ENCODE data around the gene U2AF1L4. TPM values are rescaled to one million over a fixed set of nuclear protein-coding genes. Genes with fewer than 3 reads are reported as not detected.

U2AF1L4 gene
- polyA plus RNA-seq, 1 donor from 2014 or later = 57.0 TPM

DNA sequence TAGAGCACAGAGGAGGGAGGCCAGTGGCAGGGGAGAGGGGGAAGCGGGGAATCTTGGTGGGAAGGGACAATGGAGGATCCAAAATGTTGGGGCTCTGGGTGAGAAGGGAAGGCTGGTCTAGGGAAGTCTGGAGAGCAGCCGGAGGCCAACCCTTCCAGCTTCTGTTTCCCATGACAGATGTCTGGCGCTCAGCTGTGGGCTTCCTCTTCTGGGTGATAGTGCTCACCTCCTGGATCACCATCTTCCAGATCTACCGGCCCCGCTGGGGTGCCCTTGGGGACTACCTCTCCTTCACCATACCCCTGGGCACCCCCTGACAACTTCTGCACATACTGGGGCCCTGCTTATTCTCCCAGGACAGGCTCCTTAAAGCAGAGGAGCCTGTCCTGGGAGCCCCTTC, 1.3 kb upstream of the U2AF1L4 start:
- peak overlapping the region; percentile 91 for H3K4me2 ChIP-seq (ENCODE audit: low read length)
- peaks cover 22% of the 10 kb centered on the region for H3K79me2 ChIP-seq (replicated peaks; ENCODE audit: insufficient read depth, low read length)
- no peak overlapping the region for H2AFZ ChIP-seq (ENCODE audit: low read depth, low read length)
- no peaks in the 10 kb centered on the region for H4K20me1 ChIP-seq (ENCODE audit: insufficient read depth)
- no peaks in the 10 kb centered on the region for H3K9me2 ChIP-seq (ENCODE audit: insufficient read depth, low read length)
- H3F3A ChIP-seq (ENCODE audit: insufficient read depth, low read length, poor library complexity, severe bottlenecking) = no peaks in the 10 kb centered on the region
- H3K27ac ChIP-seq (ENCODE audit: low read length) = no peak overlapping the region
- no peaks in the 10 kb centered on the region for H3K36me3 ChIP-seq (ENCODE audit: insufficient read depth, low read length)
- peak overlapping the region; percentile 81 for H3K9ac ChIP-seq (ENCODE audit: low read length)
- H3K27me3 ChIP-seq (ENCODE audit: insufficient read depth, low read depth, low read length) = no peaks in the 10 kb centered on the region
- no peaks in the 10 kb centered on the region for H3K9me3 ChIP-seq (ENCODE audit: low read length)
- H3K4me3 ChIP-seq (ENCODE audit: low read length) = peak overlapping the region; percentile 94
- TF ChIP-seq RAD21 (conservative IDR thresholded peaks at IDR 0.05) (no peak), EP300 (conservative IDR thresholded peaks at IDR 0.05; ENCODE audit: poor library complexity, severe bottlenecking) (no peak), SMC3 (conservative IDR thresholded peaks at IDR 0.05; ENCODE audit: poor library complexity) (no peak), MXI1 (conservative IDR thresholded peaks at IDR 0.05; ENCODE audit: poor library complexity, severe bottlenecking) (no peak), TAF1 (IDR thresholded peaks at IDR 0.05; ENCODE audit: low read depth) (no peak)
- TF ChIP-seq, protein P1, sequence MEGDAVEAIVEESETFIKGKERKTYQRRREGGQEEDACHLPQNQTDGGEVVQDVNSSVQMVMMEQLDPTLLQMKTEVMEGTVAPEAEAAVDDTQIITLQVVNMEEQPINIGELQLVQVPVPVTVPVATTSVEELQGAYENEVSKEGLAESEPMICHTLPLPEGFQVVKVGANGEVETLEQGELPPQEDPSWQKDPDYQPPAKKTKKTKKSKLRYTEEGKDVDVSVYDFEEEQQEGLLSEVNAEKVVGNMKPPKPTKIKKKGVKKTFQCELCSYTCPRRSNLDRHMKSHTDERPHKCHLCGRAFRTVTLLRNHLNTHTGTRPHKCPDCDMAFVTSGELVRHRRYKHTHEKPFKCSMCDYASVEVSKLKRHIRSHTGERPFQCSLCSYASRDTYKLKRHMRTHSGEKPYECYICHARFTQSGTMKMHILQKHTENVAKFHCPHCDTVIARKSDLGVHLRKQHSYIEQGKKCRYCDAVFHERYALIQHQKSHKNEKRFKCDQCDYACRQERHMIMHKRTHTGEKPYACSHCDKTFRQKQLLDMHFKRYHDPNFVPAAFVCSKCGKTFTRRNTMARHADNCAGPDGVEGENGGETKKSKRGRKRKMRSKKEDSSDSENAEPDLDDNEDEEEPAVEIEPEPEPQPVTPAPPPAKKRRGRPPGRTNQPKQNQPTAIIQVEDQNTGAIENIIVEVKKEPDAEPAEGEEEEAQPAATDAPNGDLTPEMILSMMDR (IDR thresholded peaks at IDR 0.05; ENCODE audit: poor library complexity, severe bottlenecking) = no peak
- TF ChIP-seq, protein P2, sequence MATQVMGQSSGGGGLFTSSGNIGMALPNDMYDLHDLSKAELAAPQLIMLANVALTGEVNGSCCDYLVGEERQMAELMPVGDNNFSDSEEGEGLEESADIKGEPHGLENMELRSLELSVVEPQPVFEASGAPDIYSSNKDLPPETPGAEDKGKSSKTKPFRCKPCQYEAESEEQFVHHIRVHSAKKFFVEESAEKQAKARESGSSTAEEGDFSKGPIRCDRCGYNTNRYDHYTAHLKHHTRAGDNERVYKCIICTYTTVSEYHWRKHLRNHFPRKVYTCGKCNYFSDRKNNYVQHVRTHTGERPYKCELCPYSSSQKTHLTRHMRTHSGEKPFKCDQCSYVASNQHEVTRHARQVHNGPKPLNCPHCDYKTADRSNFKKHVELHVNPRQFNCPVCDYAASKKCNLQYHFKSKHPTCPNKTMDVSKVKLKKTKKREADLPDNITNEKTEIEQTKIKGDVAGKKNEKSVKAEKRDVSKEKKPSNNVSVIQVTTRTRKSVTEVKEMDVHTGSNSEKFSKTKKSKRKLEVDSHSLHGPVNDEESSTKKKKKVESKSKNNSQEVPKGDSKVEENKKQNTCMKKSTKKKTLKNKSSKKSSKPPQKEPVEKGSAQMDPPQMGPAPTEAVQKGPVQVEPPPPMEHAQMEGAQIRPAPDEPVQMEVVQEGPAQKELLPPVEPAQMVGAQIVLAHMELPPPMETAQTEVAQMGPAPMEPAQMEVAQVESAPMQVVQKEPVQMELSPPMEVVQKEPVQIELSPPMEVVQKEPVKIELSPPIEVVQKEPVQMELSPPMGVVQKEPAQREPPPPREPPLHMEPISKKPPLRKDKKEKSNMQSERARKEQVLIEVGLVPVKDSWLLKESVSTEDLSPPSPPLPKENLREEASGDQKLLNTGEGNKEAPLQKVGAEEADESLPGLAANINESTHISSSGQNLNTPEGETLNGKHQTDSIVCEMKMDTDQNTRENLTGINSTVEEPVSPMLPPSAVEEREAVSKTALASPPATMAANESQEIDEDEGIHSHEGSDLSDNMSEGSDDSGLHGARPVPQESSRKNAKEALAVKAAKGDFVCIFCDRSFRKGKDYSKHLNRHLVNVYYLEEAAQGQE (IDR thresholded peaks at IDR 0.05; ENCODE audit: borderline replicate concordance) = no peak

DNA sequence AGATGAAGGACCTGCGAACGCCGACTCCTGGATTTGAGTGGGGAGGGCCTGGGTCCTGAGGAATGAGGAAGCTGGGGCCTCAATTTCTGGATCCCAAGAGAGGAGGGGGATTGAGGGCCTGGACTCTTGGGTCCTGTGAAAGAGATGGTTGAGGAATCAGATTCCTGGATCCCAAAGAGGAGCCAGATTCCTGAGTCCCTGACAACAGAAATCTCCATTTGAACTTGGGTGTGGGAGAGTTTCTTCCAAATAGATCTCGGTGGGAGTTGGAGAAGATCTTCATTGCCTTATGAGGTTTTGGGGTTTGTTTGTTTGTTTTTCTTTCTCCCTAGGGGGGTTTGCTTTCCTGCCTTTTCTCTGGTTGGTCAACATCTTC, 857 bp upstream of the U2AF1L4 start:
- peak overlapping the region; percentile 81 for H3K9ac ChIP-seq (ENCODE audit: low read length)
- no peaks in the 10 kb centered on the region for H3K9me2 ChIP-seq (ENCODE audit: insufficient read depth, low read length)
- H3F3A ChIP-seq (ENCODE audit: insufficient read depth, low read length, poor library complexity, severe bottlenecking) = no peaks in the 10 kb centered on the region
- H3K4me2 ChIP-seq (ENCODE audit: low read length) = peak overlapping the region; percentile 91
- TF ChIP-seq RAD21 (conservative IDR thresholded peaks at IDR 0.05) (no peak), EZH2 (IDR thresholded peaks at IDR 0.05; ENCODE audit: borderline replicate concordance, insufficient read depth, low read length, poor library complexity, severe bottlenecking) (no peak), TAF1 (IDR thresholded peaks at IDR 0.05; ENCODE audit: low read depth) (no peak), EP300 (conservative IDR thresholded peaks at IDR 0.05; ENCODE audit: poor library complexity, severe bottlenecking) (no peak), POLR2AphosphoS5 (IDR thresholded peaks at IDR 0.05) (no peak), MXI1 (conservative IDR thresholded peaks at IDR 0.05; ENCODE audit: poor library complexity, severe bottlenecking) (no peak), SMC3 (conservative IDR thresholded peaks at IDR 0.05; ENCODE audit: poor library complexity) (no peak)
- TF ChIP-seq, protein P1 (IDR thresholded peaks at IDR 0.05; ENCODE audit: poor library complexity, severe bottlenecking) = no peak
- TF ChIP-seq, protein P2 (IDR thresholded peaks at IDR 0.05; ENCODE audit: borderline replicate concordance) = no peak
- no peaks in the 10 kb centered on the region for H3K9me3 ChIP-seq (ENCODE audit: low read length)
- peak overlapping the region; percentile 94 for H3K4me3 ChIP-seq (ENCODE audit: low read length)
- peak overlapping the region; percentile 69 for H3K27ac ChIP-seq (ENCODE audit: low read length)
- H3K36me3 ChIP-seq (ENCODE audit: insufficient read depth, low read length) = no peaks in the 10 kb centered on the region
- peaks cover 22% of the 10 kb centered on the region for H3K79me2 ChIP-seq (replicated peaks; ENCODE audit: insufficient read depth, low read length)
- peak overlapping the region; percentile 48 for H2AFZ ChIP-seq (ENCODE audit: low read depth, low read length)
- no peaks in the 10 kb centered on the region for H3K27me3 ChIP-seq (ENCODE audit: insufficient read depth, low read depth, low read length)
- H4K20me1 ChIP-seq (ENCODE audit: insufficient read depth) = no peaks in the 10 kb centered on the region
